HG03045 (cell line): ENCODE results near the gene ADSL.

ENCODE experiments used
- ATAC-seq: cut with Tn5 transposase; IDR thresholded peaks from one replicate; pipeline ENCODE4 v1.9.1; 2021; ENCODE audit warnings: mild to moderate bottlenecking, moderate library complexity; ENCODE audit not compliant: unreplicated experiment

The ADSL gene

GRCh38 chr22:40415531-40416266 is 69.4 kb downstream of the ADSL start:
- ATAC-seq, result no peak

GRCh38 chr22:40416267-40416570 is 69.9 kb downstream of the ADSL start:
- no peak for ATAC-seq

GRCh38 chr22:40416636-40417035 is 70.3 kb downstream of the ADSL start:
- ATAC-seq, result no peak

- no peak for ATAC-seq
These were observed 70.7 kb downstream of the ADSL start for GRCh38 chr22:40417041-40417440.

- ATAC-seq, result no peak
These were observed 71.6 kb downstream of the ADSL start for GRCh38 chr22:40417881-40418280.

GRCh38 chr22:40418366-40419201 is 72.3 kb downstream of the ADSL start:
- no peak for ATAC-seq

GRCh38 chr22:40419718-40420117 is 73.4 kb downstream of the ADSL start:
- ATAC-seq, result no peak

- no peak for ATAC-seq
These were observed 74.2 kb downstream of the ADSL start for GRCh38 chr22:40420341-40421081.

- no peak for ATAC-seq
These were observed 74.7 kb downstream of the ADSL start for GRCh38 chr22:40421082-40421350.

GRCh38 chr22:40421941-40422340 is 75.6 kb downstream of the ADSL start:
- ATAC-seq, result no peak

GRCh38 chr22:40422558-40423309 is 76.4 kb downstream of the ADSL start:
- no peak for ATAC-seq

GRCh38 chr22:40423310-40423688 is 77.0 kb downstream of the ADSL start:
- no peak for ATAC-seq

GRCh38 chr22:40423882-40424640 is 77.8 kb downstream of the ADSL start:
- ATAC-seq, result no peak

- no peak for ATAC-seq
These were observed 78.8 kb downstream of the ADSL start for GRCh38 chr22:40425082-40425481.

GRCh38 chr22:40426594-40427333 is 80.5 kb downstream of the ADSL start:
- no peak for ATAC-seq

GRCh38 chr22:40428796-40429195 is 82.5 kb downstream of the ADSL start:
- no peak for ATAC-seq

GRCh38 chr22:40429481-40429880 is 83.2 kb downstream of the ADSL start:
- ATAC-seq, result no peak

GRCh38 chr22:40430991-40431390 is 84.7 kb downstream of the ADSL start:
- no peak for ATAC-seq

- no peak for ATAC-seq
These were observed 85.9 kb downstream of the ADSL start for GRCh38 chr22:40432157-40432556.

GRCh38 chr22:40432625-40433024 is 86.3 kb downstream of the ADSL start:
- no peak for ATAC-seq
